ENCODE measurements around the gene MYCT1.

MYCT1 gene

GRCh38 chr6:152705327-152705726 is 7.6 kb downstream of the MYCT1 start:
- TF ChIP-seq CTCF (IDR thresholded peaks at IDR 0.05; ENCODE audit: insufficient read depth, low read length) (no peak), POLR2AphosphoS5 (IDR thresholded peaks at IDR 0.05; ENCODE audit: low read depth) (no peak), GABPA (IDR thresholded peaks at IDR 0.05; ENCODE audit: low read depth) (no peak), REST (IDR thresholded peaks at IDR 0.05; ENCODE audit: insufficient replicate concordance, low read depth) (no peak), SPI1 (IDR thresholded peaks at IDR 0.05; ENCODE audit: borderline replicate concordance, low read depth) (no peak)
- Histone ChIP-seq H3K27ac (replicated peaks) (no peak overlapping the region), H3K4me3 (replicated peaks; ENCODE audit: insufficient read depth, low read length) (no peak overlapping the region), H3K27me3 (ENCODE audit: insufficient read depth, poor library complexity, severe bottlenecking) (no peaks in the 10 kb centered on the region)
- no peak for DNase-seq (ENCODE audit: low read depth in 1 of 2, low spot score in 1 of 2)

GRCh38 chr6:152716322-152716721 is 18.6 kb downstream of the MYCT1 start:
- Histone ChIP-seq H3K27ac (replicated peaks) (no peak overlapping the region), H3K27me3 (ENCODE audit: insufficient read depth, poor library complexity, severe bottlenecking) (no peaks in the 10 kb centered on the region), H3K4me3 (replicated peaks; ENCODE audit: insufficient read depth, low read length) (no peak overlapping the region)
- no peak for DNase-seq (ENCODE audit: low read depth in 1 of 2, low spot score in 1 of 2)
- TF ChIP-seq CTCF (IDR thresholded peaks at IDR 0.05; ENCODE audit: insufficient read depth, low read length) (no peak), POLR2AphosphoS5 (IDR thresholded peaks at IDR 0.05; ENCODE audit: low read depth) (no peak), REST (IDR thresholded peaks at IDR 0.05; ENCODE audit: insufficient replicate concordance, low read depth) (no peak), GABPA (IDR thresholded peaks at IDR 0.05; ENCODE audit: low read depth) (no peak), SPI1 (IDR thresholded peaks at IDR 0.05; ENCODE audit: borderline replicate concordance, low read depth) (no peak)

GRCh38 chr6:152720974-152721373 is 23.3 kb downstream of the MYCT1 start:
- no peak overlapping the region for H3K27ac ChIP-seq (replicated peaks)
- DNase-seq (ENCODE audit: low read depth in 1 of 2, low spot score in 1 of 2), result no peak
- no peak for TF ChIP-seq SPI1 (IDR thresholded peaks at IDR 0.05; ENCODE audit: borderline replicate concordance, low read depth)
- TF ChIP-seq POLR2AphosphoS5 (IDR thresholded peaks at IDR 0.05; ENCODE audit: low read depth), result no peak
- no peak for TF ChIP-seq REST (IDR thresholded peaks at IDR 0.05; ENCODE audit: insufficient replicate concordance, low read depth)
- TF ChIP-seq GABPA (IDR thresholded peaks at IDR 0.05; ENCODE audit: low read depth), result no peak
- TF ChIP-seq CTCF (IDR thresholded peaks at IDR 0.05; ENCODE audit: insufficient read depth, low read length), result no peak
- no peaks in the 10 kb centered on the region for H3K27me3 ChIP-seq (ENCODE audit: insufficient read depth, poor library complexity, severe bottlenecking)
- no peak overlapping the region for H3K4me3 ChIP-seq (replicated peaks; ENCODE audit: insufficient read depth, low read length)
